ENCODE results near the gene TBC1D30.

Gene TBC1D30

GRCh38 chr12:64912516-64913255 is 88.2 kb downstream of the TBC1D30 start:
- no peak for DNase-seq

GRCh38 chr12:64915242-64915641 is 90.8 kb downstream of the TBC1D30 start:
- DNase-seq = no peak

GRCh38 chr12:64916411-64917261 is 92.2 kb downstream of the TBC1D30 start:
- DNase-seq = no peak

- DNase-seq = no peak
Measured at GRCh38 chr12:64918344-64918743, 93.9 kb downstream of the TBC1D30 start.

GRCh38 chr12:64918801-64919200 is 94.4 kb downstream of the TBC1D30 start:
- no peak for DNase-seq

GRCh38 chr12:64922853-64923252 is 98.4 kb downstream of the TBC1D30 start:
- DNase-seq = no peak

- DNase-seq = no peak
Measured at GRCh38 chr12:64923536-64923935, 99.1 kb downstream of the TBC1D30 start.
